SJSA1 (cell line): ENCODE measurements around the gene ACOT7. TPM values are rescaled to one million over a fixed set of nuclear protein-coding genes. Genes with fewer than 3 reads are reported as not detected.

Experiments used
- DNase-seq, 2 experiments: peaks; one replicate each; pipeline ENCODE4 v3.0.0-alpha.2; 2015 to 2020; ENCODE audit warnings: low spot score in 2 of 2, low read depth in 1 of 2
- H3K27ac ChIP-seq: fragments of 250-450 bp; sonication (Bioruptor Pico); 2 replicates; pipeline ENCODE4 v1.5.1; 2020; ENCODE audit warnings: mild to moderate bottlenecking, moderate library complexity
- H3K27me3 ChIP-seq: fragments of 250-450 bp; sonication (Bioruptor Pico); replicated peaks from 2 replicates; pipeline ENCODE4 v1.5.1; 2020; ENCODE audit warnings: mild to moderate bottlenecking, moderate library complexity
- H3K36me3 ChIP-seq: fragments of 250-450 bp; sonication (Bioruptor Pico); 2 replicates; pipeline ENCODE4 v1.5.1; 2020; ENCODE audit warnings: mild to moderate bottlenecking
- H3K4me1 ChIP-seq: fragments of 250-450 bp; sonication (Bioruptor Pico); replicated peaks from 2 replicates; pipeline ENCODE4 v1.6.1; 2021; ENCODE audit warnings: mild to moderate bottlenecking
- H3K4me3 ChIP-seq: fragments of 250-450 bp; sonication (Bioruptor Pico); 2 replicates; pipeline ENCODE4 v1.5.1; 2020; ENCODE audit warnings: mild to moderate bottlenecking
- H3K9me3 ChIP-seq: fragments of 250-450 bp; sonication (Bioruptor Pico); replicated peaks from 2 replicates; pipeline ENCODE4 v1.5.1; 2020; ENCODE audit warnings: mild to moderate bottlenecking
- total RNA-seq: library from RNA; depleted of rRNA; stranded (reverse); fragments of >200 nt; shearing (Covaris generic); gene quantifications from 2 replicates; pipeline ENCODE4 v1.2.3, GENCODE V29; 2014

Gene ACOT7
- total RNA-seq, 1 experiment from 2014 or later: 33.9 TPM

GRCh38 chr1:6288026-6288425 lies 105.5 kb downstream of the ACOT7 start:
- Histone ChIP-seq H3K27me3 (no peaks in the 10 kb centered on the region), H3K9me3 (no peaks in the 10 kb centered on the region), H3K36me3 (no peaks in the 10 kb centered on the region), H3K27ac (no peak overlapping the region), H3K4me3 (no peak overlapping the region), H3K4me1 (no peaks in the 10 kb centered on the region)
- DNase-seq: no peak

GRCh38 chr1:6287431-6287886 lies 106.1 kb downstream of the ACOT7 start:
- H3K9me3 ChIP-seq: no peaks in the 10 kb centered on the region
- H3K27ac ChIP-seq: no peak overlapping the region
- no peaks in the 10 kb centered on the region for H3K4me1 ChIP-seq
- no peak overlapping the region for H3K4me3 ChIP-seq
- H3K27me3 ChIP-seq: no peaks in the 10 kb centered on the region
- DNase-seq: no peak
- no peaks in the 10 kb centered on the region for H3K36me3 ChIP-seq

GRCh38 chr1:6287029-6287428 lies 106.5 kb downstream of the ACOT7 start:
- Histone ChIP-seq H3K36me3 (no peaks in the 10 kb centered on the region), H3K4me1 (no peaks in the 10 kb centered on the region), H3K4me3 (no peak overlapping the region), H3K9me3 (no peaks in the 10 kb centered on the region), H3K27me3 (no peaks in the 10 kb centered on the region), H3K27ac (no peak overlapping the region)
- no peak for DNase-seq

GRCh38 chr1:6286266-6286665 lies 107.3 kb downstream of the ACOT7 start:
- Histone ChIP-seq H3K9me3 (no peaks in the 10 kb centered on the region), H3K27ac (no peak overlapping the region), H3K4me1 (no peaks in the 10 kb centered on the region), H3K36me3 (no peaks in the 10 kb centered on the region), H3K27me3 (no peaks in the 10 kb centered on the region), H3K4me3 (no peak overlapping the region)
- DNase-seq: no peak

- no peaks in the 10 kb centered on the region for H3K27me3 ChIP-seq
- H3K4me1 ChIP-seq: no peaks in the 10 kb centered on the region
- DNase-seq: no peak
- H3K36me3 ChIP-seq: no peaks in the 10 kb centered on the region
- no peaks in the 10 kb centered on the region for H3K9me3 ChIP-seq
- H3K4me3 ChIP-seq: no peak overlapping the region
- H3K27ac ChIP-seq: no peak overlapping the region
These were observed 108.2 kb downstream of the ACOT7 start for GRCh38 chr1:6285336-6285735.

GRCh38 chr1:6282577-6283270 lies 110.8 kb downstream of the ACOT7 start:
- Histone ChIP-seq H3K4me1 (no peaks in the 10 kb centered on the region), H3K27ac (no peak overlapping the region), H3K4me3 (no peak overlapping the region), H3K9me3 (no peaks in the 10 kb centered on the region), H3K36me3 (no peaks in the 10 kb centered on the region), H3K27me3 (no peaks in the 10 kb centered on the region)
- no peak for DNase-seq

- Histone ChIP-seq H3K27ac (no peak overlapping the region), H3K4me1 (no peaks in the 10 kb centered on the region), H3K4me3 (no peak overlapping the region), H3K9me3 (no peaks in the 10 kb centered on the region), H3K27me3 (no peaks in the 10 kb centered on the region), H3K36me3 (no peaks in the 10 kb centered on the region)
- DNase-seq: no peak
These were observed 111.8 kb downstream of the ACOT7 start for GRCh38 chr1:6281511-6282402.

GRCh38 chr1:6280761-6281451 lies 112.7 kb downstream of the ACOT7 start:
- no peak for DNase-seq
- Histone ChIP-seq H3K27me3 (no peaks in the 10 kb centered on the region), H3K4me1 (no peaks in the 10 kb centered on the region), H3K4me3 (no peak overlapping the region), H3K27ac (no peak overlapping the region), H3K36me3 (no peaks in the 10 kb centered on the region), H3K9me3 (no peaks in the 10 kb centered on the region)

GRCh38 chr1:6279613-6280383 lies 113.8 kb downstream of the ACOT7 start:
- Histone ChIP-seq H3K4me3 (no peak overlapping the region), H3K27ac (no peak overlapping the region), H3K9me3 (no peaks in the 10 kb centered on the region), H3K36me3 (no peaks in the 10 kb centered on the region), H3K27me3 (no peaks in the 10 kb centered on the region), H3K4me1 (no peaks in the 10 kb centered on the region)
- no peak for DNase-seq

GRCh38 chr1:6279066-6279465 lies 114.5 kb downstream of the ACOT7 start:
- peaks cover under 1% of the 10 kb centered on the region; the same call in 1 of the 2 replicates for H3K36me3 ChIP-seq
- no peaks in the 10 kb centered on the region for H3K4me1 ChIP-seq
- no peak overlapping the region for H3K27ac ChIP-seq
- no peaks in the 10 kb centered on the region for H3K27me3 ChIP-seq
- no peak overlapping the region for H3K4me3 ChIP-seq
- no peaks in the 10 kb centered on the region for H3K9me3 ChIP-seq
- DNase-seq: no peak

- DNase-seq: no peak
- Histone ChIP-seq H3K27ac (no peak overlapping the region), H3K4me3 (no peak overlapping the region), H3K4me1 (peaks cover under 1% of the 10 kb centered on the region), H3K27me3 (no peaks in the 10 kb centered on the region), H3K36me3 (peaks cover 4% of the 10 kb centered on the region; the same call in 1 of the 2 replicates), H3K9me3 (no peaks in the 10 kb centered on the region)
These were observed 115.3 kb downstream of the ACOT7 start for GRCh38 chr1:6278263-6278662.

- no peak overlapping the region for H3K27ac ChIP-seq
- H3K4me3 ChIP-seq: no peak overlapping the region
These were observed 116.6 kb downstream of the ACOT7 start for GRCh38 chr1:6276811-6277555.

More at GRCh38 chr1:6276811-6277555, 116.6 kb downstream of the ACOT7 start:
- no peak for DNase-seq
- Histone ChIP-seq H3K9me3 (no peaks in the 10 kb centered on the region), H3K4me1 (peaks cover 5% of the 10 kb centered on the region), H3K36me3 (peaks cover 4% of the 10 kb centered on the region), H3K27me3 (no peaks in the 10 kb centered on the region)
